ENCODE results near the gene RNF151. TPM values are rescaled to one million over a fixed set of nuclear protein-coding genes. Genes with fewer than 3 reads are reported as not detected.

Gene RNF151
- total RNA-seq, 4 donors from 2014 or later = not detected

DNA sequence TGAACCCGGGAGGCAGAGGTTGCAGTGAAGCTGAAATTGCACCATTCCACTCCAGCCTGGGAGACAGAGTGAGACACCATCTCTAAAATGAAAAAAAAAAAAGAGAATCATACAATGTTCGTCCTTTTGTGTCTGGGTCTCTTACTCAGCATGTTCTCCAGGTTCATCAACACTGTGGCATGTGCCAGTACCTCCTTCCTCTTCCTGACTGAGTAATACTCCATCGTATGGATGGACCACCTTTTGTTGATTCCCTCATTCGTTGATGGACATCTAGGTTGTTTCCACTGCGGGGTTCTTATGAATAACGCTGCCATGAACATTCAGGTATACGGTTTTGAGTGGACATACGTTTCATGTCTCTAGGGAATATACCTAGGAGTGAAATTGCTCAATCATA lies 44.3 kb upstream of the RNF151 start:
- intact Hi-C loops (cut with DNase I; ENCODE audit: low total_unique reads) (no loop called here), in situ Hi-C loops (cut with MboI; ENCODE audit: low pct_ligation_motif_present in 1 of 4, low pct_unique_long_range_greater_than_20kb in 1 of 4, low sequenced_read_pairs in 3 of 4) (no loop called here)

DNA sequence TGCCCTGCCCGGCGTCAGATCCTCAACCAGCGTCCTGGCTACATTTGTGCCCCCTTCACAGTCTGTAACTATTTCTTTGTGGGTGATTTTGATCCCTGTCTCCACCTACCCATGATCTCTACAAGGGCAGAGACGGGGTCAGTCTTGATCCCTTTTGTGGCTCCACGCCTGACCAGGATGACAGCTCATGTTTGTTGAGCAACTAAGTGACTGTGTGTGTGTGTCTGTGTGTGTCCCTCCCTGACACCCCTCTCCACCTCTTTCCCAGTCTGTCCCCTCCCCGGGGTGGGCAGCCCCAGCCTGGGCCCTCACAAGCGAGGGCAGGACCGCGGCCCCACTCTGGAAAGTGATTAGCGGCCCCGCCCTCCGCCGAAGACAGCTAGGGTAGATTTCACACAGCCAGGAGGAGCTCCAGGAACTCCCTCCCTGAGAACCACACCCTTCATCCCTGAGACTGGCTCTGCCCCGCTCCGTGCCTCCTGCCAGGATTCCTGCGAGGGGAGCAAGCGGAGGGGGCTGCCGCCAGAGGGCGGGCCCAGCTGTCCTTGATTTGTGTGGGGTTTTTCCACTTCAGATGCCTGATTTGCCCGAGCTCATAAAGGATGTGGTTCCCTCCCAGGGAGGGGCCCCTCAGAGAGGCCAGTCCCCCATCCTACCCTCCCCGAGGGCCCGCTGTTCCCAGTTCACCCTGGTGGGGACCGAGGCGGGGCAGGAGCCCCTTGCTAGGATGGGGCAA lies 43.2 kb upstream of the RNF151 start:
- no peaks in the 10 kb centered on the region for H3K9me3 ChIP-seq
- H3K4me1 ChIP-seq = peaks cover 9 to 26% (median 17%) of the 10 kb centered on the region in 4 donors
- no peaks in the 10 kb centered on the region for H3K36me3 ChIP-seq
- TF ChIP-seq POLR2A (IDR thresholded peaks at IDR 0.05) (no peak), POLR2AphosphoS5 (IDR thresholded peaks at IDR 0.05) (no peak), EP300 (IDR thresholded peaks at IDR 0.05; ENCODE audit: low read depth) (no peak)
- TF ChIP-seq, protein P1, sequence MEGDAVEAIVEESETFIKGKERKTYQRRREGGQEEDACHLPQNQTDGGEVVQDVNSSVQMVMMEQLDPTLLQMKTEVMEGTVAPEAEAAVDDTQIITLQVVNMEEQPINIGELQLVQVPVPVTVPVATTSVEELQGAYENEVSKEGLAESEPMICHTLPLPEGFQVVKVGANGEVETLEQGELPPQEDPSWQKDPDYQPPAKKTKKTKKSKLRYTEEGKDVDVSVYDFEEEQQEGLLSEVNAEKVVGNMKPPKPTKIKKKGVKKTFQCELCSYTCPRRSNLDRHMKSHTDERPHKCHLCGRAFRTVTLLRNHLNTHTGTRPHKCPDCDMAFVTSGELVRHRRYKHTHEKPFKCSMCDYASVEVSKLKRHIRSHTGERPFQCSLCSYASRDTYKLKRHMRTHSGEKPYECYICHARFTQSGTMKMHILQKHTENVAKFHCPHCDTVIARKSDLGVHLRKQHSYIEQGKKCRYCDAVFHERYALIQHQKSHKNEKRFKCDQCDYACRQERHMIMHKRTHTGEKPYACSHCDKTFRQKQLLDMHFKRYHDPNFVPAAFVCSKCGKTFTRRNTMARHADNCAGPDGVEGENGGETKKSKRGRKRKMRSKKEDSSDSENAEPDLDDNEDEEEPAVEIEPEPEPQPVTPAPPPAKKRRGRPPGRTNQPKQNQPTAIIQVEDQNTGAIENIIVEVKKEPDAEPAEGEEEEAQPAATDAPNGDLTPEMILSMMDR (IDR thresholded peaks at IDR 0.05) = peak in 3 of 5 experiments; percentile 6 to 23 (median 22)
- intact Hi-C loops (cut with DNase I; ENCODE audit: low total_unique reads) (no loop called here), in situ Hi-C loops (cut with MboI; ENCODE audit: low pct_ligation_motif_present in 1 of 4, low pct_unique_long_range_greater_than_20kb in 1 of 4, low sequenced_read_pairs in 3 of 4) (no loop called here)
- no peak overlapping the region for H3K4me3 ChIP-seq
- peaks cover 56% of the 10 kb centered on the region for H3K27me3 ChIP-seq
- DNase-seq = peak; percentile 66
- WGBS, 2 donors (ENCODE audit: low coverage in 1 of 2) = 18% methylated on average over 24 of the region's 24 CpGs; no CpG with 5 or more reads in 1 of the 2 donors
- H3K27ac ChIP-seq = peak overlapping the region in 1 of 4 donors; percentile 9

More for the DNA sequence above, 44.3 kb upstream of the RNF151 start:
- Histone ChIP-seq H3K27me3 (peaks cover 65% of the 10 kb centered on the region), H3K27ac (no peak overlapping the region), H3K36me3 (no peaks in the 10 kb centered on the region), H3K4me3 (no peak overlapping the region), H3K9me3 (no peaks in the 10 kb centered on the region), H3K4me1 (peaks cover 10 to 33% (median 22%) of the 10 kb centered on the region in 4 donors)
- DNase-seq = no peak
- TF ChIP-seq, protein P1 (IDR thresholded peaks at IDR 0.05) = no peak
- WGBS, 2 donors (ENCODE audit: low coverage in 1 of 2) = 66 to 85% methylated on average over 5 to 8 of the region's 8 CpGs

DNA sequence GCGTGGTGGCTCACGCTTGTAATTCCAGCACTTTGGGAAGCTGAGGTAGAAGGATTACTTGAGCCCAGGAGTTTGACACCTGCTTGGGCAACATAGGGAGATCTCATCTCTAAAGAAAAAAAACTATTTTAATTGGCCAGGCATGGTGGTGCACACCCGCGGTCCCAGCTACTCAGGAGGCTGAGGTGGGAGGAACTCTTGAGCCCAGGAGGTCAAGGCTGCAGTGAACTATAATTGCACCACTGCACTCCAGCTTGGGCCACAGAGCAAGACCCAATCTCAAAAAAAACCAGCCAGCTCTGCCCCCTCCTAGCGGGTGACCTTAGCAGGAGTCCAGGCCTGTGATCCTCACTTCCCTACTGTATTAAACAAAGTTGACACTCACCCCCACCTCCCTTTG lies 42.6 kb upstream of the RNF151 start:
- no peak for DNase-seq
- Histone ChIP-seq H3K4me3 (no peak overlapping the region), H3K27me3 (peaks cover 50% of the 10 kb centered on the region), H3K27ac (peak overlapping the region in 1 of 4 donors; percentile 9), H3K9me3 (no peaks in the 10 kb centered on the region), H3K36me3 (no peaks in the 10 kb centered on the region), H3K4me1 (peaks cover 7 to 22% (median 15%) of the 10 kb centered on the region in 4 donors)
- in situ Hi-C loops (cut with MboI; ENCODE audit: low pct_ligation_motif_present in 1 of 4, low pct_unique_long_range_greater_than_20kb in 1 of 4, low sequenced_read_pairs in 3 of 4) (no loop called here), intact Hi-C loops (cut with DNase I; ENCODE audit: low total_unique reads) (no loop called here)
- WGBS, 2 donors (ENCODE audit: low coverage in 1 of 2) = 70 to 83% methylated on average over 2 to 5 of the region's 5 CpGs
- no peak for TF ChIP-seq EP300 (IDR thresholded peaks at IDR 0.05; ENCODE audit: low read depth)
- TF ChIP-seq POLR2AphosphoS5 (IDR thresholded peaks at IDR 0.05) = no peak
- TF ChIP-seq POLR2A (IDR thresholded peaks at IDR 0.05) = no peak
- TF ChIP-seq, protein P1 (IDR thresholded peaks at IDR 0.05) = no peak

- no peak for DNase-seq
- no peaks in the 10 kb centered on the region for H3K36me3 ChIP-seq
- TF ChIP-seq POLR2A (IDR thresholded peaks at IDR 0.05) (no peak), EP300 (IDR thresholded peaks at IDR 0.05; ENCODE audit: low read depth) (no peak), POLR2AphosphoS5 (IDR thresholded peaks at IDR 0.05) (no peak)
- TF ChIP-seq, protein P1 (IDR thresholded peaks at IDR 0.05) = no peak
- intact Hi-C loops (cut with DNase I; ENCODE audit: low total_unique reads) = no loop called here
- H3K27ac ChIP-seq = no peak overlapping the region
- peaks cover 10 to 23% (median 19%) of the 10 kb centered on the region in 4 donors for H3K4me1 ChIP-seq
- H3K4me3 ChIP-seq = no peak overlapping the region
- H3K9me3 ChIP-seq = no peaks in the 10 kb centered on the region
- H3K27me3 ChIP-seq = peaks cover 29% of the 10 kb centered on the region
- WGBS, 2 donors (ENCODE audit: low coverage in 1 of 2) = 61 to 62% methylated on average over 4 to 11 of the region's 11 CpGs
- in situ Hi-C loops (cut with MboI; ENCODE audit: low pct_ligation_motif_present in 1 of 4, low pct_unique_long_range_greater_than_20kb in 1 of 4, low sequenced_read_pairs in 3 of 4) = no loop called here
Measured at GRCh38 chr16:1926271-1926670, 40.4 kb upstream of the RNF151 start.

Data from transverse colon (tissue), 4 donors.